Measurements from ENCODE around the gene MVB12B.

DNA sequence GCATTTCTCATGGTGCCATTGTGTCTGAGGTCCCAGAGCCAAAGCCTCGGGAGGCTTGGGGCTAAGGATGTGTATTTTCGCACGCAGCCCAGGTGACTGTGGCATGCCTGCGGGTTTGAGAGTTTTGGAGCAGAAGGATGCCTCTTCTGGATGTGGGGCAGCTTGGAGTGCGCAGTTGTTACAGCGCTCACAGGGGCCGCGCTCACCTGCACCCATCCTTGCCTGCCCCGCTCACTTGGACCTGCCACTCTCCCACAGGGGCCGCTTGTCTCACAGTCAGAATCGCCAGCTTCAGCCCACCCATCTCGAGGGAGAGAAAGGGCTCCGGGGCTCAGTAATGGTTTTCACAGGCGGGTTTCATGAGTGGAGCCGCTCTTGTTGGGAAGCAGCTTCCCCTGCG is 132.9 kb downstream of the MVB12B start:
- no peak for TF ChIP-seq CTCF (IDR thresholded peaks at IDR 0.05; ENCODE audit: control extremely low read depth in 1 of 3, insufficient read depth in 1 of 3, low read depth in 1 of 3, low read length in 3 of 3)
- no peak for TF ChIP-seq CHD1 (IDR thresholded peaks at IDR 0.05; ENCODE audit: low read depth, low read length)
- TF ChIP-seq CHD7 (IDR thresholded peaks at IDR 0.05; ENCODE audit: insufficient replicate concordance, low read length): no peak
- no peak for TF ChIP-seq CREB1 (IDR thresholded peaks at IDR 0.05)
- no peak for TF ChIP-seq POLR2A (IDR thresholded peaks at IDR 0.05; ENCODE audit: control extremely low read depth in 1 of 2, low read depth in 2 of 2, low read length in 2 of 2)
- no peak for TF ChIP-seq MAX (IDR thresholded peaks at IDR 0.05)
